ENCODE data around the gene KCTD19.

The KCTD19 gene

GRCh38 chr16:67317853-67318252, 8.7 kb downstream of the KCTD19 start:
- no peak for DNase-seq (ENCODE audit: low read depth, low spot score)
- H3K27me3 ChIP-seq (ENCODE audit: insufficient read depth, insufficient read length) = no peaks in the 10 kb centered on the region
- no peaks in the 10 kb centered on the region for H3K9me3 ChIP-seq (ENCODE audit: insufficient read depth, low read length)
- no peak overlapping the region for H3K4me3 ChIP-seq (ENCODE audit: insufficient read length, low read depth)
- TF ChIP-seq YY1 (IDR thresholded peaks at IDR 0.05; ENCODE audit: insufficient read depth, insufficient read length) = no peak
- TF ChIP-seq SUZ12 (IDR thresholded peaks at IDR 0.05; ENCODE audit: extremely low read depth, insufficient read depth, insufficient read length) = no peak
- no peak for TF ChIP-seq ZNF274 (IDR thresholded peaks at IDR 0.05; ENCODE audit: low read depth, low read length)
- H3K4me1 ChIP-seq (ENCODE audit: insufficient read depth, insufficient read length) = no peaks in the 10 kb centered on the region
- no peak overlapping the region for H3K9ac ChIP-seq (ENCODE audit: insufficient read length, low read depth)
- no peaks in the 10 kb centered on the region for H3K36me3 ChIP-seq (ENCODE audit: insufficient read depth, insufficient read length, low read length)

- no peaks in the 10 kb centered on the region for H3K9me3 ChIP-seq (ENCODE audit: insufficient read depth, low read length)
- no peaks in the 10 kb centered on the region for H3K27me3 ChIP-seq (ENCODE audit: insufficient read depth, insufficient read length)
- TF ChIP-seq SUZ12 (IDR thresholded peaks at IDR 0.05; ENCODE audit: extremely low read depth, insufficient read depth, insufficient read length) = no peak
- TF ChIP-seq ZNF274 (IDR thresholded peaks at IDR 0.05; ENCODE audit: low read depth, low read length) = no peak
- no peak for TF ChIP-seq YY1 (IDR thresholded peaks at IDR 0.05; ENCODE audit: insufficient read depth, insufficient read length)
- H3K9ac ChIP-seq (ENCODE audit: insufficient read length, low read depth) = no peak overlapping the region
- no peaks in the 10 kb centered on the region for H3K4me1 ChIP-seq (ENCODE audit: insufficient read depth, insufficient read length)
- no peak for DNase-seq (ENCODE audit: low read depth, low spot score)
- no peaks in the 10 kb centered on the region for H3K36me3 ChIP-seq (ENCODE audit: insufficient read depth, insufficient read length, low read length)
- H3K4me3 ChIP-seq (ENCODE audit: insufficient read length, low read depth) = no peak overlapping the region
These were observed 13.8 kb downstream of the KCTD19 start for GRCh38 chr16:67312719-67313118.

- Histone ChIP-seq H3K9me3 (ENCODE audit: insufficient read depth, low read length) (no peaks in the 10 kb centered on the region), H3K36me3 (ENCODE audit: insufficient read depth, insufficient read length, low read length) (no peaks in the 10 kb centered on the region), H3K27me3 (ENCODE audit: insufficient read depth, insufficient read length) (no peaks in the 10 kb centered on the region), H3K4me1 (ENCODE audit: insufficient read depth, insufficient read length) (no peaks in the 10 kb centered on the region), H3K9ac (ENCODE audit: insufficient read length, low read depth) (no peak overlapping the region), H3K4me3 (ENCODE audit: insufficient read length, low read depth) (no peak overlapping the region)
- no peak for DNase-seq (ENCODE audit: low read depth, low spot score)
- TF ChIP-seq YY1 (IDR thresholded peaks at IDR 0.05; ENCODE audit: insufficient read depth, insufficient read length) (no peak), ZNF274 (IDR thresholded peaks at IDR 0.05; ENCODE audit: low read depth, low read length) (no peak), SUZ12 (IDR thresholded peaks at IDR 0.05; ENCODE audit: extremely low read depth, insufficient read depth, insufficient read length) (no peak)
These were observed 14.7 kb downstream of the KCTD19 start for GRCh38 chr16:67311607-67312488.

GRCh38 chr16:67310561-67310960, 16.0 kb downstream of the KCTD19 start:
- Histone ChIP-seq H3K9ac (ENCODE audit: insufficient read length, low read depth) (no peak overlapping the region), H3K27me3 (ENCODE audit: insufficient read depth, insufficient read length) (no peaks in the 10 kb centered on the region), H3K9me3 (ENCODE audit: insufficient read depth, low read length) (no peaks in the 10 kb centered on the region), H3K4me3 (ENCODE audit: insufficient read length, low read depth) (no peak overlapping the region), H3K36me3 (ENCODE audit: insufficient read depth, insufficient read length, low read length) (no peaks in the 10 kb centered on the region), H3K4me1 (ENCODE audit: insufficient read depth, insufficient read length) (no peaks in the 10 kb centered on the region)
- no peak for TF ChIP-seq YY1 (IDR thresholded peaks at IDR 0.05; ENCODE audit: insufficient read depth, insufficient read length)
- no peak for TF ChIP-seq ZNF274 (IDR thresholded peaks at IDR 0.05; ENCODE audit: low read depth, low read length)
- no peak for TF ChIP-seq SUZ12 (IDR thresholded peaks at IDR 0.05; ENCODE audit: extremely low read depth, insufficient read depth, insufficient read length)
- DNase-seq (ENCODE audit: low read depth, low spot score) = no peak

GRCh38 chr16:67305216-67306071, 21.1 kb downstream of the KCTD19 start:
- Histone ChIP-seq H3K4me1 (ENCODE audit: insufficient read depth, insufficient read length) (peaks cover 15% of the 10 kb centered on the region), H3K36me3 (ENCODE audit: insufficient read depth, insufficient read length, low read length) (no peaks in the 10 kb centered on the region), H3K27me3 (ENCODE audit: insufficient read depth, insufficient read length) (no peaks in the 10 kb centered on the region), H3K9ac (ENCODE audit: insufficient read length, low read depth) (no peak overlapping the region), H3K9me3 (ENCODE audit: insufficient read depth, low read length) (0 out of 2 replicates have a peak, but pooled peaks cover 3% of the 10 kb centered on the region), H3K4me3 (ENCODE audit: insufficient read length, low read depth) (no peak overlapping the region)
- TF ChIP-seq SUZ12 (IDR thresholded peaks at IDR 0.05; ENCODE audit: extremely low read depth, insufficient read depth, insufficient read length) = no peak
- no peak for TF ChIP-seq ZNF274 (IDR thresholded peaks at IDR 0.05; ENCODE audit: low read depth, low read length)
- no peak for TF ChIP-seq YY1 (IDR thresholded peaks at IDR 0.05; ENCODE audit: insufficient read depth, insufficient read length)
- no peak for DNase-seq (ENCODE audit: low read depth, low spot score)

- Histone ChIP-seq H3K36me3 (ENCODE audit: insufficient read depth, insufficient read length, low read length) (no peaks in the 10 kb centered on the region), H3K27me3 (ENCODE audit: insufficient read depth, insufficient read length) (no peaks in the 10 kb centered on the region), H3K4me3 (ENCODE audit: insufficient read length, low read depth) (no peak overlapping the region), H3K9ac (ENCODE audit: insufficient read length, low read depth) (no peak overlapping the region), H3K4me1 (ENCODE audit: insufficient read depth, insufficient read length) (peaks cover 15% of the 10 kb centered on the region), H3K9me3 (ENCODE audit: insufficient read depth, low read length) (0 out of 2 replicates have a peak, but pooled peaks cover 3% of the 10 kb centered on the region)
- no peak for DNase-seq (ENCODE audit: low read depth, low spot score)
- no peak for TF ChIP-seq ZNF274 (IDR thresholded peaks at IDR 0.05; ENCODE audit: low read depth, low read length)
- no peak for TF ChIP-seq SUZ12 (IDR thresholded peaks at IDR 0.05; ENCODE audit: extremely low read depth, insufficient read depth, insufficient read length)
- TF ChIP-seq YY1 (IDR thresholded peaks at IDR 0.05; ENCODE audit: insufficient read depth, insufficient read length) = no peak
These were observed 22.5 kb downstream of the KCTD19 start for GRCh38 chr16:67304020-67304419.

- no peak for TF ChIP-seq YY1 (IDR thresholded peaks at IDR 0.05; ENCODE audit: insufficient read depth, insufficient read length)
- no peak for TF ChIP-seq SUZ12 (IDR thresholded peaks at IDR 0.05; ENCODE audit: extremely low read depth, insufficient read depth, insufficient read length)
- no peak for TF ChIP-seq ZNF274 (IDR thresholded peaks at IDR 0.05; ENCODE audit: low read depth, low read length)
- no peak overlapping the region for H3K4me3 ChIP-seq (ENCODE audit: insufficient read length, low read depth)
- H3K4me1 ChIP-seq (ENCODE audit: insufficient read depth, insufficient read length) = peaks cover 15% of the 10 kb centered on the region
- H3K36me3 ChIP-seq (ENCODE audit: insufficient read depth, insufficient read length, low read length) = no peaks in the 10 kb centered on the region
- no peak for DNase-seq (ENCODE audit: low read depth, low spot score)
- no peaks in the 10 kb centered on the region for H3K27me3 ChIP-seq (ENCODE audit: insufficient read depth, insufficient read length)
- no peak overlapping the region for H3K9ac ChIP-seq (ENCODE audit: insufficient read length, low read depth)
- 0 out of 2 replicates have a peak, but pooled peaks cover 3% of the 10 kb centered on the region for H3K9me3 ChIP-seq (ENCODE audit: insufficient read depth, low read length)
These were observed 23.6 kb downstream of the KCTD19 start for GRCh38 chr16:67302970-67303369.
